ELF-1 (cell line): ENCODE data around the gene PSMB2.

Source experiments
- DNase-seq: peaks from one replicate; pipeline ENCODE4 v3.0.0-alpha.2; 2016; ENCODE audit warnings: low read depth, low spot score

The PSMB2 gene

DNA sequence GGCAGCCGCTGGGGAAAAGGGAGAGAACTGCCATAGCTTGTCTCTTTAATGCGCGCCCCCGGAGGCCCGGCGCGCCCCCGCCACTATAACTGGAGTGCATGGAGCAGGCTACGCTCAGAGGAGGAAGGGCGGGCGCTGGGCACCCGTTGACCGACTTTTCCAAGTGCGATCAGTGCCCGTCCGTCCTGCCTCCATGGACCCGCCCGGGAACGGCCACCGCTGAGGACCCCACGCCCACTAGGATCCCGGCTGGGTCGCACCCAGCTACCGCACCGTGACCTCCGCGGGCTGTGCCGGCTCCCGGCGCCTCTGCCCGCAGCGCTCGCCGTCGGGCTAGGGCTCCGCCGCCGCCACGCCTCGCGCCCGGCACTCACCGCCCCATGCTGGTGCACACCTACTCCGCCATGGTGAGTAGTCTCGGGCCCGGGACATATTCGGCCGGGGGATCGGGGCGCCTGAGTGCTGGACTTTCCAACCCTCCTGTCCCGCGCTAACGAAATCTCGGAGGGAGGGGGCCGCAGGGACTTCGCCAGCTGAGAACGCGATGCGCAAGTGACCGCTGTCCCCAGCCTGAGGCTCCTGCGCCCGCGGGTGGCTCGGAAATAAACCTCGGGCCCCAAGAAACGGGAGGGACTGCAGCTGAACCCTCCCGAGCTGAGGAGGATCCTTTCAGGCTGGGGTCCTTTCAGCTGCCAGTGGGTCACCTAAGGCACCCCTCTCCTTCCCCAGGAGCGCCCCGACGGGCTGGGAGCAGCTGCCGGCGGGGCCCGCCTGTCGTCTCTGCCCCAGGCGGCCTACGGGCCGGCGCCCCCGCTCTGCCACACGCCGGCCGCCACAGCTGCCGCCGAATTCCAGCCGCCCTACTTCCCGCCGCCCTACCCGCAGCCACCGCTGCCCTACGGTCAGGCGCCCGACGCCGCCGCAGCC, 67.9 kb downstream of the PSMB2 start, which contains the start of gene TFAP2E:
Gene TFAP2E, plus strand, starts transcription at position 117 of the 927 bp plus-strand sequence. Its CDS starts 264 bp downstream, at position 381.
- peak; percentile 59 for DNase-seq

- no peak for DNase-seq
These were observed 69.0 kb downstream of the PSMB2 start for GRCh38 chr1:35572296-35572695.

DNA sequence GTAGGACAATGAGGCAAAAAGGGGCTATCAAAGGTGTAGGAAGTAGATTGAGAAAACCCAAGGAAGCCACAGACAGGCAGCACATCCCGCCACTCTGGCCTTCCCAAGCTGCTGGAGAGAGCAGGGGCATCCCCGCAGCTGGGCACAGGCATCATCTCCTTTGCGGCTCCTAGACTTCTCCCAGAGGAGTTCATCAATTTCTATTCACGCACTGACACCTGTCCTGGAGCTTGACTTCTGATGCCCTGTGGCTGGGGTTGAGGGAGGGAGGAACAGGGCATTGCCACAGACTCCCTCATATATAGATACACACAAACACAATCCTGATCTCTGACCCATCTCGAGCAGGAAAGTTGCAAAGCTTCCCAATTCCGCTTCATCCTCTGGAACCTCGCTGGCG, 70.1 kb downstream of the PSMB2 start:
- no peak for DNase-seq

- DNase-seq, result peak; percentile 38
These were observed 70.7 kb downstream of the PSMB2 start for GRCh38 chr1:35570589-35571137.

DNA sequence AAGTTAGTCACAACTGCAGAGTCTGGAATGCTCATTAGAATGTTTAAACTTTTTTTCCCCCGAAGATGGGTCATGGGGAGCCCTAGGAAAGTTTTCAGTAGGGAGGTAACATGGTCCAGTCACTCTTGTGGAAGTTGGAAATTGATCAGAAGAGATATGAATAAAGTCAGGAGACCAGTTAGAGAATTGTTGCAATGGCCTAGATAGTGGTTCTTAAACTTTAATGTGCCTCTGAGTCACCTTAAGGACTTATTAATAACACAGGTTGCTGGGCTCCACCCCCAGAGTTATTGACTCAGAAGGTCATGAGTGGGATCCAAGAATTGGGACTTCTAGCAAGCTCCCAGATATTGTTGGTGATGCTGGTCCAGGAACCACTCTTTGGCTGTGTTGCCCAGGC, 71.4 kb downstream of the PSMB2 start:
- no peak for DNase-seq

- peak; percentile 93 for DNase-seq
These were observed 72.3 kb downstream of the PSMB2 start for GRCh38 chr1:35568975-35569395.

DNA sequence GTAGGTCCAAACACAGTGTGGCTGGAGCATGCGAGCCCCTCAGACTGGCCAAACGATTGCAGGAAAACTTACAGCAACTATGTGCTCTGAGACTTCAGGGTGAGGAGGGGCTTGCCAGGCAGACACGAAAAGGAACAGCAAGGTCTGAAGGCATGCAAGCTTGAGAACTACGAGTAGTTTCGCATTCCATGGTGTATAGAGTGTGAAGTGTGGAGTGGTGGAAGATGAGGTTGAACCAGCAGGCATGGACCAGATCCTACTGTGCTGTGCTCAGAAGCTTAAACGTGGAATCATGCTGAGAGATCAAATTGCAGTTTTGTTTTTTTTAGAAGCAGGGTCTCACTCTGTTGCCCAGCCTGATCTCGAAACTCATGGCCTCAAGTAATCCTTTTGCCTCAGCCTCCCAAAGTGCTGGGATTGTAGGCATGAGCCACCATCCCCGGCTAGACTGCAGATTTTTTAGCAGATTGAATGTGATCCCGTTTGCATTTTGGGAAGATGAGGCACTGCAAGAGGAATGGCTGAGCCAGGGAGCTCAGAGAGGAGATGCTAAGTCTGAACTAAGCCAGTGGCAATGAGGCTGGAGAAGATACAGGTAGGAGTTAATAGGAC, 73.3 kb downstream of the PSMB2 start:
- DNase-seq, result no peak

DNA sequence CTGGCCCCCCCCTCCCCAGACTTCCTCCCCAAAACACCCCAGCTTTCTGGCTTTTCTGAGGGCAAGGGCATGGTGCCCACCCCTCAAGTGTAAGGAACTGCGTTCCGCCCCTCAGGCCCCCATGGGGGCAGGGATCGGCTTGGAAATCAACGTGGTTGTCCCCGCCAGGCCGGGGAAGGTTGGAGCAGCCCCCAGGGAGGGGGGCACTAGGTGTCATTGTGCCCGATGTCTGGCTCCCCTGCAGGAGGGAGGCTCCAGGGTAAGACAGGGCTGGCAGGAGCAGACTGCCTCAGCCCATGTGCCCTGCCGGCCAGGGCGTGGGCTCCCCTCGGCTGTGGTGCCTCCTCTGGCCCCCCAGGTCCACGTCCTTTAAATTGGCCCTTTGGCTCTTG, 75.6 kb downstream of the PSMB2 start:
- DNase-seq, result no peak

- no peak for DNase-seq
These were observed 76.2 kb downstream of the PSMB2 start for GRCh38 chr1:35564884-35565741.

- peak; percentile 84 for DNase-seq
These were observed 77.1 kb downstream of the PSMB2 start for GRCh38 chr1:35564037-35564883.

GRCh38 chr1:35563166-35563565, 78.2 kb downstream of the PSMB2 start:
- DNase-seq, result no peak

GRCh38 chr1:35561972-35562680, 79.2 kb downstream of the PSMB2 start:
- DNase-seq, result no peak

- no peak for DNase-seq
These were observed 79.9 kb downstream of the PSMB2 start for GRCh38 chr1:35561297-35561971.

- DNase-seq, result no peak
These were observed 80.8 kb downstream of the PSMB2 start for GRCh38 chr1:35560256-35561225.

DNA sequence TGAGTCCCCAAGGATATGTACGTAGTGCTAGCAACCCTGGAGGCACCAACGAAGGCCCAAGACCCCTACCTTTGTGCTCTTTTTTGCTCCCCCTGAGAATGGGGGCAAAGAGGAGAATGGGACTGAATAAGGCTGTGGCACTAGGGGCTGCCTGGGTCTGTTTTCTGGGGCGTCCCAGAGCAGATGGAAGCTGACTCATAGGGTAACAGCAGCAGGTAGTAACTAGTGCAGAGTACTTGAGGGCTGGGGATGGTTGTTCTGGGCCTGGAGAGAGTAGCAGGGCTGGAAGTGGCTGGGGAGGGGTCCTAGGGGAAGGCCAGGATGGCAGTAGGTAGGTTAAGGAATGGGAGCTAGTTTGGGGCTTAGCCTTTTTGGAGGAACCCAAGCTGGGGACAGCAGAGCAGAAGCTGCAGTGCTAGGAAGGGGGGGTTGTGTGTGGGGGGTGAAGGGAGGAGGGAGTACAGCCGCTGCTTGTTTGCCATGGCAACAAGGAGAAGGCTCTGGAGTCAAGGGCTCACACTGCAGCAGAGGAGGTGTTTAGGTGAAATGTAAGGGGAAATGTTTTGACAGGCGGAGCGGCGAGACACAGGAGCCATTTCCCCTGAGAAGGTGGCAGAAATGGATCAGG, 81.9 kb downstream of the PSMB2 start:
- no peak for DNase-seq

GRCh38 chr1:35558374-35559316, 82.7 kb downstream of the PSMB2 start:
- DNase-seq, result peak; percentile 74
